Activated B cell treated with CpG ODN at 0.5 μM for 24 hours (primary cell): Measurements from ENCODE around the gene PDZD7. TPM values are rescaled to one million over a fixed set of nuclear protein-coding genes. Genes with fewer than 3 reads are reported as not detected.

Experiments used
- ATAC-seq: fragments of 200-7000 bp; cut with Tn5 transposase; one replicate; pipeline ENCODE4 v1.10.0; 2021; ENCODE audit warnings: low read depth, mild to moderate bottlenecking, moderate library complexity
- CTCF ChIA-PET: fragments of 350-600 bp; sonication (Branson Sonifier 250); formaldehyde crosslinking; loops from one replicate; lab custom pipeline; 2021; ENCODE audit warnings: antibody characterized with exemption; lab: Charles Lee
- POLR2A ChIA-PET: fragments of 350-600 bp; sonication (Branson Sonifier 250); formaldehyde crosslinking; loops from one replicate; lab custom pipeline; 2021; ENCODE audit warnings: antibody characterized with exemption; lab: Charles Lee
- DNase-seq: peaks from one replicate; pipeline ENCODE4 v3.0.0; 2022
- H3K27ac Mint-ChIP-seq: one replicate; pipeline ENCODE4 v1.8.0; 2020; ENCODE audit warnings: mixed read lengths
- H3K27me3 Mint-ChIP-seq: one replicate; pipeline ENCODE4 v1.8.0; 2021; ENCODE audit warnings: mixed read lengths
- H3K36me3 Mint-ChIP-seq: one replicate; pipeline ENCODE4 v1.8.0; 2021; ENCODE audit warnings: low read depth, mixed read lengths
- H3K4me1 Mint-ChIP-seq: one replicate; pipeline ENCODE4 v1.8.0; 2021; ENCODE audit warnings: mixed read lengths
- H3K4me3 Mint-ChIP-seq: one replicate; pipeline ENCODE4 v1.8.0; 2020; ENCODE audit warnings: mild to moderate bottlenecking, mixed read lengths
- H3K9me3 Mint-ChIP-seq: one replicate; pipeline ENCODE4 v1.8.0; 2020; ENCODE audit warnings: mixed read lengths
- CTCF ChIP-seq: fragments of 200-600 bp; IDR thresholded peaks from one replicate; pipeline ENCODE4 v1.8.0; 2022; ENCODE audit warnings: antibody characterized with exemption, mild to moderate bottlenecking
- intact Hi-C: fragments of 100-400 bp; cut with micrococcal nuclease; formaldehyde crosslinking; loops from one replicate; pipeline ENCODE4 v1.15.1; 2024
- total RNA-seq: library from RNA; stranded (reverse); gene quantifications from 2 replicates; pipeline ENCODE4 v1.2.3, GENCODE V29; 2022

PDZD7 gene
- total RNA-seq, 1 donor from 2014 or later, result 0.11 TPM

GRCh38 chr10:101032637-101033224, 1.8 kb upstream of the PDZD7 start:
- Mint-ChIP-seq H3K27me3 (peaks cover 16% of the 10 kb centered on the region), H3K4me3 (peak overlapping the region; percentile 92), H3K9me3 (no peaks in the 10 kb centered on the region), H3K4me1 (peaks cover 20% of the 10 kb centered on the region), H3K36me3 (peaks cover 27% of the 10 kb centered on the region), H3K27ac (peak overlapping the region; percentile 72)
- TF ChIP-seq CTCF, result no peak
- CTCF ChIA-PET, result interaction anchor here (2.8 to 3.1 kb wide), 2 partner anchors 9 to 18 kb away, joined by 12 to 24 read pairs; no protein-coding TSS in a partner anchor
- ATAC-seq (peak; percentile 9), DNase-seq (no peak)
- intact Hi-C loops, result loop anchor here (1.0 kb wide), 1 partner anchor 18 kb away; no protein-coding TSS in a partner anchor
- POLR2A ChIA-PET, result interaction anchor here (0.9 to 2.5 kb wide), 5 partner anchors 9 to 37 kb away, joined by 3 to 18 read pairs (median 4); no protein-coding TSS in a partner anchor

GRCh38 chr10:101031796-101032636, 1.1 kb upstream of the PDZD7 start:
- CTCF ChIA-PET, result interaction anchor here (1.0 to 5.8 kb wide), 5 partner anchors 10 to 34 kb away, joined by 4 to 24 read pairs (median 12); no protein-coding TSS in a partner anchor
- POLR2A ChIA-PET, result interaction anchor here (0.9 to 2.5 kb wide), 9 partner anchors 9 to 64 kb away, joined by 3 to 18 read pairs (median 6); partner anchors contain the start of gene KAZALD1
- Mint-ChIP-seq H3K4me1 (peaks cover 20% of the 10 kb centered on the region), H3K9me3 (no peaks in the 10 kb centered on the region), H3K27ac (peak overlapping the region; percentile 72), H3K4me3 (peak overlapping the region; percentile 92), H3K27me3 (peaks cover 19% of the 10 kb centered on the region), H3K36me3 (peaks cover 20% of the 10 kb centered on the region)
- ATAC-seq (peak; percentile 45), DNase-seq (peak; percentile 50)
- intact Hi-C loops, result loop anchor here (1.0 to 2.0 kb wide), 5 partner anchors 10 to 33 kb away; partner anchors contain the start of gene LZTS2
- no peak for TF ChIP-seq CTCF

- ChIA-PET POLR2A (interaction anchor here (0.5 to 2.5 kb wide), 12 partner anchors 11 to 1612 kb away, joined by 3 to 18 read pairs (median 5); partner anchors contain the start of genes KAZALD1 and LZTS2), CTCF (interaction anchor here (1.0 to 5.8 kb wide), 7 partner anchors 11 to 65 kb away, joined by 3 to 24 read pairs (median 5); no protein-coding TSS in a partner anchor)
- DNase-seq (no peak), ATAC-seq (no peak)
- peaks cover 20% of the 10 kb centered on the region for H3K4me1 Mint-ChIP-seq
- H3K36me3 Mint-ChIP-seq, result peaks cover 7% of the 10 kb centered on the region
- peak overlapping the region; percentile 92 for H3K4me3 Mint-ChIP-seq
- intact Hi-C loops, result loop anchor here (1.0 to 2.0 kb wide), 4 partner anchors 11 to 32 kb away; partner anchors contain the start of gene LZTS2
- H3K27me3 Mint-ChIP-seq, result peaks cover 19% of the 10 kb centered on the region
- no peaks in the 10 kb centered on the region for H3K9me3 Mint-ChIP-seq
- peak overlapping the region; percentile 69 for H3K27ac Mint-ChIP-seq
- no peak for TF ChIP-seq CTCF
These were observed 317 bp downstream of the PDZD7 start for GRCh38 chr10:101030496-101031127.

GRCh38 chr10:101029520-101030295, 1.2 kb downstream of the PDZD7 start:
- H3K27ac Mint-ChIP-seq, result no peak overlapping the region
- H3K36me3 Mint-ChIP-seq, result peaks cover 5% of the 10 kb centered on the region
- no peak for TF ChIP-seq CTCF
- H3K9me3 Mint-ChIP-seq, result no peaks in the 10 kb centered on the region
- POLR2A ChIA-PET, result interaction anchor here (0.6 to 1.0 kb wide), 2 partner anchors 66 to 1613 kb away, joined by 3 read pairs; no protein-coding TSS in a partner anchor
- H3K4me3 Mint-ChIP-seq, result no peak overlapping the region
- no peak for DNase-seq
- peaks cover 19% of the 10 kb centered on the region for H3K27me3 Mint-ChIP-seq
- peaks cover 20% of the 10 kb centered on the region for H3K4me1 Mint-ChIP-seq
- intact Hi-C loops, result loop anchor here (2.0 kb wide), 1 partner anchor 31 kb away; the partner anchor contains the start of gene LZTS2
- no peak for ATAC-seq
- CTCF ChIA-PET, result interaction anchor here (1.0 to 5.8 kb wide), 5 partner anchors 11 to 32 kb away, joined by 4 to 24 read pairs (median 12); no protein-coding TSS in a partner anchor
